Measurements from ENCODE around the gene SH2B2.
"Not testable (repeated sequence)": the region's sequence is repeated elsewhere in the genome, so short reads cannot be mapped to it uniquely, and the experiment has no call there.

The SH2B2 gene

GRCh38 chr7:102320601-102321350 is 34.1 kb downstream of the SH2B2 start:
- no peak for DNase-seq (ENCODE audit: low read depth)
- no peak for TF ChIP-seq CTCF (IDR thresholded peaks at IDR 0.05; ENCODE audit: low read length, missing control alignments)
- no peak overlapping the region for H3K4me3 ChIP-seq (replicated peaks; ENCODE audit: low read depth, low read length)

- no peak overlapping the region for H3K4me3 ChIP-seq (replicated peaks; ENCODE audit: low read depth, low read length)
- no peak for TF ChIP-seq CTCF (IDR thresholded peaks at IDR 0.05; ENCODE audit: low read length, missing control alignments)
- DNase-seq (ENCODE audit: low read depth): peak; percentile 12
Observed at GRCh38 chr7:102321351-102322201, 34.9 kb downstream of the SH2B2 start.

GRCh38 chr7:102322202-102322715 is 35.6 kb downstream of the SH2B2 start:
- no peak for DNase-seq (ENCODE audit: low read depth)
- no peak for TF ChIP-seq CTCF (IDR thresholded peaks at IDR 0.05; ENCODE audit: low read length, missing control alignments)
- no peak overlapping the region for H3K4me3 ChIP-seq (replicated peaks; ENCODE audit: low read depth, low read length)

GRCh38 chr7:102323914-102324195 is 37.2 kb downstream of the SH2B2 start:
- TF ChIP-seq CTCF (IDR thresholded peaks at IDR 0.05; ENCODE audit: low read length, missing control alignments): no peak
- no peak for DNase-seq (ENCODE audit: low read depth)

GRCh38 chr7:102325106-102325505 is 38.4 kb downstream of the SH2B2 start:
- H3K4me3 ChIP-seq (replicated peaks; ENCODE audit: low read depth, low read length); DNase-seq (ENCODE audit: low read depth): not testable (repeated sequence)

More at GRCh38 chr7:102323914-102324195, 37.2 kb downstream of the SH2B2 start:
- no peak overlapping the region for H3K4me3 ChIP-seq (replicated peaks; ENCODE audit: low read depth, low read length)

GRCh38 chr7:102326157-102326889 is 39.7 kb downstream of the SH2B2 start:
- DNase-seq (ENCODE audit: low read depth): no peak
- no peak overlapping the region for H3K4me3 ChIP-seq (replicated peaks; ENCODE audit: low read depth, low read length)
- TF ChIP-seq CTCF (IDR thresholded peaks at IDR 0.05; ENCODE audit: low read length, missing control alignments): no peak

- H3K4me3 ChIP-seq (replicated peaks; ENCODE audit: low read depth, low read length); DNase-seq (ENCODE audit: low read depth): not testable (repeated sequence)
Observed at GRCh38 chr7:102327183-102327582, 40.5 kb downstream of the SH2B2 start.

- not testable (repeated sequence) for H3K4me3 ChIP-seq (replicated peaks; ENCODE audit: low read depth, low read length); DNase-seq (ENCODE audit: low read depth)
Observed at GRCh38 chr7:102328863-102329262, 42.2 kb downstream of the SH2B2 start.

- DNase-seq (ENCODE audit: low read depth); H3K4me3 ChIP-seq (replicated peaks; ENCODE audit: low read depth, low read length): not testable (repeated sequence)
Observed at GRCh38 chr7:102329366-102329765, 42.7 kb downstream of the SH2B2 start.

GRCh38 chr7:102330666-102331460 is 44.2 kb downstream of the SH2B2 start:
- not testable (repeated sequence) for H3K4me3 ChIP-seq (replicated peaks; ENCODE audit: low read depth, low read length); DNase-seq (ENCODE audit: low read depth)

GRCh38 chr7:102335574-102335973 is 48.9 kb downstream of the SH2B2 start:
- not testable (repeated sequence) for H3K4me3 ChIP-seq (replicated peaks; ENCODE audit: low read depth, low read length); DNase-seq (ENCODE audit: low read depth)

All from fibroblast of pulmonary artery (primary cell).